GM12878 (cell line): ENCODE data around the gene JPT1. TPM values are rescaled to one million over a fixed set of nuclear protein-coding genes. Genes with fewer than 3 reads are reported as not detected.

ENCODE experiments used
- ATF7 ChIP-seq: fragments of 450-650 bp; IDR thresholded peaks from 2 replicates; pipeline ENCODE4 v1.6.1; 2016; ENCODE audit warnings: low read depth, mild to moderate bottlenecking
- BACH1 ChIP-seq: fragments of 450-650 bp; IDR thresholded peaks from 2 replicates; pipeline ENCODE4 v1.6.1; 2017; ENCODE audit warnings: mild to moderate bottlenecking, borderline replicate concordance
- CREB1 ChIP-seq: IDR thresholded peaks from 2 replicates; pipeline ENCODE4 v1.6.1; 2012; ENCODE audit warnings: low read depth, mild to moderate bottlenecking, inconsistent platforms
- EGR1 ChIP-seq, 2 experiments: IDR thresholded peaks; 1 replicate in 1 of 2; 2 replicates in 1 of 2; pipeline ENCODE4 v1.6.1; 2011 to 2012; ENCODE audit warnings: low read depth in 2 of 2, low read length in 2 of 2, borderline replicate concordance in 1 of 2, mild to moderate bottlenecking in 1 of 2, moderate library complexity in 1 of 2
- HCFC1 ChIP-seq: fragments of 150-350 bp; IDR thresholded peaks from 2 replicates; pipeline ENCODE4 v1.6.1; 2014; ENCODE audit warnings: low read length
- IKZF1 ChIP-seq: fragments of 450-650 bp; conservative IDR thresholded peaks from 2 replicates; pipeline ENCODE4 v1.6.1; 2017; ENCODE audit warnings: antibody characterized with exemption, mild to moderate bottlenecking
- NRF1 ChIP-seq: conservative IDR thresholded peaks from 2 replicates; pipeline ENCODE4 v1.6.1; 2011; ENCODE audit warnings: mild to moderate bottlenecking, low read depth, low read length, improper control_type of control experiment
- SIN3A ChIP-seq: IDR thresholded peaks from 2 replicates; pipeline ENCODE4 v1.6.1; 2012; ENCODE audit warnings: low read depth, low read length, improper control_type of control experiment
- SMAD5 ChIP-seq: IDR thresholded peaks from 2 replicates; pipeline ENCODE4 v1.6.1; 2016; ENCODE audit warnings: antibody characterized with exemption, low read depth
- SMC3 ChIP-seq: IDR thresholded peaks from 2 replicates; pipeline ENCODE4 v1.6.1; 2011; ENCODE audit warnings: low read length, improper control_type of control experiment, borderline replicate concordance
- polyA plus RNA-seq, 11 experiments: library from polyadenylated mRNA; depleted of rRNA in 4 of 11; unstranded in 6 of 11; stranded (reverse) in 5 of 11; fragments of >200 nt; fragmentation: Nextera tagmentation in 4 of 11; fragmentation: Illumina TruSeq in 1 of 11; extraction: Ambion mirVana in 4 of 11; extraction: Trizol in 1 of 11; gene quantifications; 1 replicate in 1 of 11; 2 replicates in 10 of 11; pipeline versions ENCODE4 v1.2.1 to v1.2.3, GENCODE V29; 2011 to 2016; ENCODE audit warnings: inconsistent platforms in 2 of 11, missing spikeins in 2 of 11, low read depth in 1 of 11
- total RNA-seq, 4 experiments: library from RNA; depleted of rRNA in 3 of 4; stranded (reverse); fragments of >200 nt in 3 of 4; fragmentation: Illumina TruSeq in 1 of 4; extraction: Trizol in 1 of 4; gene quantifications; 2 replicates each; pipeline versions ENCODE4 v1.2.1 to v1.2.3, GENCODE V29; 2013 to 2021
- TF ChIP-seq, protein P1 (sequence below): fragments of 450-650 bp; IDR thresholded peaks from 2 replicates; pipeline ENCODE4 v1.6.1; 2017; ENCODE audit warnings: mild to moderate bottlenecking, moderate library complexity
- TF ChIP-seq, protein P2 (sequence below): fragments of 450-650 bp; formaldehyde crosslinking; IDR thresholded peaks from 2 replicates; pipeline ENCODE4 v1.5.0; 2022; ENCODE audit warnings: mild to moderate bottlenecking, missing genetic modification characterization

JPT1 gene
- total and polyA plus RNA-seq, 10 of the 15 experiments (the other 5 are each of a cell fraction or from before 2014, with no cell fraction given), result 79.7 to 651 (median 323) TPM

- TF ChIP-seq, protein P1, sequence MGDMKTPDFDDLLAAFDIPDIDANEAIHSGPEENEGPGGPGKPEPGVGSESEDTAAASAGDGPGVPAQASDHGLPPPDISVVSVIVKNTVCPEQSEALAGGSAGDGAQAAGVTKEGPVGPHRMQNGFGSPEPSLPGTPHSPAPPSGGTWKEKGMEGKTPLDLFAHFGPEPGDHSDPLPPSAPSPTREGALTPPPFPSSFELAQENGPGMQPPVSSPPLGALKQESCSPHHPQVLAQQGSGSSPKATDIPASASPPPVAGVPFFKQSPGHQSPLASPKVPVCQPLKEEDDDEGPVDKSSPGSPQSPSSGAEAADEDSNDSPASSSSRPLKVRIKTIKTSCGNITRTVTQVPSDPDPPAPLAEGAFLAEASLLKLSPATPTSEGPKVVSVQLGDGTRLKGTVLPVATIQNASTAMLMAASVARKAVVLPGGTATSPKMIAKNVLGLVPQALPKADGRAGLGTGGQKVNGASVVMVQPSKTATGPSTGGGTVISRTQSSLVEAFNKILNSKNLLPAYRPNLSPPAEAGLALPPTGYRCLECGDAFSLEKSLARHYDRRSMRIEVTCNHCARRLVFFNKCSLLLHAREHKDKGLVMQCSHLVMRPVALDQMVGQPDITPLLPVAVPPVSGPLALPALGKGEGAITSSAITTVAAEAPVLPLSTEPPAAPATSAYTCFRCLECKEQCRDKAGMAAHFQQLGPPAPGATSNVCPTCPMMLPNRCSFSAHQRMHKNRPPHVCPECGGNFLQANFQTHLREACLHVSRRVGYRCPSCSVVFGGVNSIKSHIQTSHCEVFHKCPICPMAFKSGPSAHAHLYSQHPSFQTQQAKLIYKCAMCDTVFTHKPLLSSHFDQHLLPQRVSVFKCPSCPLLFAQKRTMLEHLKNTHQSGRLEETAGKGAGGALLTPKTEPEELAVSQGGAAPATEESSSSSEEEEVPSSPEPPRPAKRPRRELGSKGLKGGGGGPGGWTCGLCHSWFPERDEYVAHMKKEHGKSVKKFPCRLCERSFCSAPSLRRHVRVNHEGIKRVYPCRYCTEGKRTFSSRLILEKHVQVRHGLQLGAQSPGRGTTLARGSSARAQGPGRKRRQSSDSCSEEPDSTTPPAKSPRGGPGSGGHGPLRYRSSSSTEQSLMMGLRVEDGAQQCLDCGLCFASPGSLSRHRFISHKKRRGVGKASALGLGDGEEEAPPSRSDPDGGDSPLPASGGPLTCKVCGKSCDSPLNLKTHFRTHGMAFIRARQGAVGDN, result peak; percentile 73
- no peak for TF ChIP-seq CREB1
- peak; percentile 30; the same call in 1 of the 2 replicates for TF ChIP-seq HCFC1
- TF ChIP-seq BACH1, result peak; percentile 35; the same call in 1 of the 2 replicates
- peak; percentile 9; the same call in 1 of the 2 replicates for TF ChIP-seq SMC3
- TF ChIP-seq SIN3A, result peak; percentile 71; the same call in 1 of the 2 replicates
- TF ChIP-seq SMAD5, result peak; percentile 61
- TF ChIP-seq, protein P2, sequence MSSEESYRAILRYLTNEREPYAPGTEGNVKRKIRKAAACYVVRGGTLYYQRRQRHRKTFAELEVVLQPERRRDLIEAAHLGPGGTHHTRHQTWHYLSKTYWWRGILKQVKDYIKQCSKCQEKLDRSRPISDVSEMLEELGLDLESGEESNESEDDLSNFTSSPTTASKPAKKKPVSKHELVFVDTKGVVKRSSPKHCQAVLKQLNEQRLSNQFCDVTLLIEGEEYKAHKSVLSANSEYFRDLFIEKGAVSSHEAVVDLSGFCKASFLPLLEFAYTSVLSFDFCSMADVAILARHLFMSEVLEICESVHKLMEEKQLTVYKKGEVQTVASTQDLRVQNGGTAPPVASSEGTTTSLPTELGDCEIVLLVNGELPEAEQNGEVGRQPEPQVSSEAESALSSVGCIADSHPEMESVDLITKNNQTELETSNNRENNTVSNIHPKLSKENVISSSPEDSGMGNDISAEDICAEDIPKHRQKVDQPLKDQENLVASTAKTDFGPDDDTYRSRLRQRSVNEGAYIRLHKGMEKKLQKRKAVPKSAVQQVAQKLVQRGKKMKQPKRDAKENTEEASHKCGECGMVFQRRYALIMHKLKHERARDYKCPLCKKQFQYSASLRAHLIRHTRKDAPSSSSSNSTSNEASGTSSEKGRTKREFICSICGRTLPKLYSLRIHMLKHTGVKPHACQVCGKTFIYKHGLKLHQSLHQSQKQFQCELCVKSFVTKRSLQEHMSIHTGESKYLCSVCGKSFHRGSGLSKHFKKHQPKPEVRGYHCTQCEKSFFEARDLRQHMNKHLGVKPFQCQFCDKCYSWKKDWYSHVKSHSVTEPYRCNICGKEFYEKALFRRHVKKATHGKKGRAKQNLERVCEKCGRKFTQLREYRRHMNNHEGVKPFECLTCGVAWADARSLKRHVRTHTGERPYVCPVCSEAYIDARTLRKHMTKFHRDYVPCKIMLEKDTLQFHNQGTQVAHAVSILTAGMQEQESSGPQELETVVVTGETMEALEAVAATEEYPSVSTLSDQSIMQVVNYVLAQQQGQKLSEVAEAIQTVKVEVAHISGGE (CRISPR knock-in tag), result peak; percentile 72
- TF ChIP-seq NRF1, result peak; percentile 82
- peak; percentile 83 for TF ChIP-seq IKZF1
- no peak for TF ChIP-seq ATF7
- TF ChIP-seq EGR1 (IDR thresholded peaks at IDR 0.05; ENCODE audit: borderline replicate concordance in 1 of 2, low read depth in 2 of 2, low read length in 2 of 2), result peak in 1 of 2 experiments; percentile 91; a peak in 2 of 3 replicates
- TF ChIP-seq, all 136 proteins: peak for 37
Observed at GRCh38 chr17:75109407-75110233, 44.7 kb downstream of the JPT1 start, which contains the start of gene ARMC7 (continued).
